Measurements from ENCODE around the gene SLC25A25. TPM values are rescaled to one million over a fixed set of nuclear protein-coding genes. Genes with fewer than 3 reads are reported as not detected.

Gene SLC25A25
- total RNA-seq, 2 donors from 2014 or later = 12.9 to 13.1 TPM

GRCh38 chr9:128102861-128103588 lies 35.0 kb downstream of the SLC25A25 start:
- TF ChIP-seq CTCF (conservative IDR thresholded peaks at IDR 0.05) = no peak
- 92 to 95% methylated on average over 20 to 23 of the region's 23 CpGs for WGBS, 2 experiments (ENCODE audit: insufficient coverage in 1 of 2, insufficient read length in 1 of 2)
- H3K27me3 Mint-ChIP-seq (ENCODE audit: insufficient read depth) = no peaks in the 10 kb centered on the region
- Histone ChIP-seq H3K4me3 (ENCODE audit: low read length) (no peak overlapping the region), H3K9me3 (ENCODE audit: control insufficient read depth, low read length) (no peaks in the 10 kb centered on the region), H3K4me1 (ENCODE audit: control insufficient read depth, insufficient read depth, low read length) (peaks cover 20% of the 10 kb centered on the region), H3K27ac (ENCODE audit: low read depth, low read length) (no peak overlapping the region), H3K36me3 (ENCODE audit: control insufficient read depth, insufficient read depth, low read length) (peaks cover 56% of the 10 kb centered on the region), H3K27me3 (ENCODE audit: control insufficient read depth, insufficient read depth, low read length, poor library complexity, severe bottlenecking) (no peaks in the 10 kb centered on the region), H3K9ac (ENCODE audit: extremely low read depth, low read length, poor library complexity, severe bottlenecking) (no peak overlapping the region)
- peaks cover 48% of the 10 kb centered on the region for H3K36me3 Mint-ChIP-seq (ENCODE audit: low read depth)
- peaks cover 16% of the 10 kb centered on the region for H3K4me1 Mint-ChIP-seq
- peak overlapping the region; percentile 66 for H3K27ac Mint-ChIP-seq
- peak; percentile 62 for DNase-seq
- no peak overlapping the region for H3K4me3 Mint-ChIP-seq
- H3K9me3 Mint-ChIP-seq = no peaks in the 10 kb centered on the region

GRCh38 chr9:128103589-128103962 lies 35.5 kb downstream of the SLC25A25 start:
- no peaks in the 10 kb centered on the region for H3K9me3 Mint-ChIP-seq
- H3K27me3 Mint-ChIP-seq (ENCODE audit: insufficient read depth) = no peaks in the 10 kb centered on the region
- peak overlapping the region; percentile 64 for H3K27ac Mint-ChIP-seq
- no peaks in the 10 kb centered on the region for H3K27me3 ChIP-seq (ENCODE audit: control insufficient read depth, insufficient read depth, low read length, poor library complexity, severe bottlenecking)
- no peaks in the 10 kb centered on the region for H3K9me3 ChIP-seq (ENCODE audit: control insufficient read depth, low read length)
- no peak overlapping the region for H3K27ac ChIP-seq (ENCODE audit: low read depth, low read length)
- H3K36me3 ChIP-seq (ENCODE audit: control insufficient read depth, insufficient read depth, low read length) = peaks cover 62% of the 10 kb centered on the region
- peak; percentile 78 for DNase-seq
- 92 to 94% methylated on average over 3 to 8 of the region's 8 CpGs for WGBS, 2 experiments (ENCODE audit: insufficient coverage in 1 of 2, insufficient read length in 1 of 2)
- H3K4me3 ChIP-seq (ENCODE audit: low read length) = no peak overlapping the region
- H3K36me3 Mint-ChIP-seq (ENCODE audit: low read depth) = peaks cover 50% of the 10 kb centered on the region
- H3K9ac ChIP-seq (ENCODE audit: extremely low read depth, low read length, poor library complexity, severe bottlenecking) = no peak overlapping the region
- peaks cover 20% of the 10 kb centered on the region for H3K4me1 ChIP-seq (ENCODE audit: control insufficient read depth, insufficient read depth, low read length)
- peak; percentile 73 for TF ChIP-seq CTCF (conservative IDR thresholded peaks at IDR 0.05)
- H3K4me1 Mint-ChIP-seq = peaks cover 14% of the 10 kb centered on the region
- no peak overlapping the region for H3K4me3 Mint-ChIP-seq

GRCh38 chr9:128104171-128104618 lies 36.2 kb downstream of the SLC25A25 start:
- Histone ChIP-seq H3K27ac (ENCODE audit: low read depth, low read length) (peak overlapping the region; percentile 3), H3K27me3 (ENCODE audit: control insufficient read depth, insufficient read depth, low read length, poor library complexity, severe bottlenecking) (no peaks in the 10 kb centered on the region), H3K9me3 (ENCODE audit: control insufficient read depth, low read length) (no peaks in the 10 kb centered on the region), H3K36me3 (ENCODE audit: control insufficient read depth, insufficient read depth, low read length) (peaks cover 63% of the 10 kb centered on the region), H3K4me3 (ENCODE audit: low read length) (no peak overlapping the region), H3K9ac (ENCODE audit: extremely low read depth, low read length, poor library complexity, severe bottlenecking) (no peak overlapping the region), H3K4me1 (ENCODE audit: control insufficient read depth, insufficient read depth, low read length) (peaks cover 15% of the 10 kb centered on the region)
- Mint-ChIP-seq H3K4me3 (no peak overlapping the region), H3K27ac (no peak overlapping the region), H3K4me1 (peaks cover 8% of the 10 kb centered on the region), H3K27me3 (ENCODE audit: insufficient read depth) (no peaks in the 10 kb centered on the region), H3K9me3 (no peaks in the 10 kb centered on the region), H3K36me3 (ENCODE audit: low read depth) (peaks cover 50% of the 10 kb centered on the region)
- 93 to 98% methylated on average over 4 to 6 of the region's 6 CpGs for WGBS, 2 experiments (ENCODE audit: insufficient coverage in 1 of 2, insufficient read length in 1 of 2)
- DNase-seq = no peak
- TF ChIP-seq CTCF (conservative IDR thresholded peaks at IDR 0.05) = no peak

Measured in endodermal cell (in vitro differentiated cells).